ENCODE data around the gene SAMM50.

DNA sequence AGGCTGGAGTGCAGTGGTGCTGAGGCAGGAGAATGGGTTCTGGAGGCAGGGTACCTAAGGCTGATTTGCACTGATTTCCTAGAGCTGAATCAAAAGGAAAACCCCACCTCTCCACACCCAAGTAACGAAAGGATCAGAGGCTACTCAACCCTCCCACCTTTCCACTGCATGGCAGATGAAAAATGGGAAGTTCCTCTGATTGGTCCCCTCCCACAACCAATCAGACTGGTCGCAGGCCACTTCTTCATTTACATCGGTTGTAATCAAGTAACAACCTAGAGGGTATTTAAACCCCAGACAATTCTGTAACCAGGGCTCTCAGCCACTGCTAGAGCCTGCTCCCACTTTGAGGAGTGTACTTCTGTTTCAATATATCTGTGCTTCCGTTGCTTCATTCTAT is 50.3 kb downstream of the SAMM50 start:
- TF ChIP-seq, protein P1, sequence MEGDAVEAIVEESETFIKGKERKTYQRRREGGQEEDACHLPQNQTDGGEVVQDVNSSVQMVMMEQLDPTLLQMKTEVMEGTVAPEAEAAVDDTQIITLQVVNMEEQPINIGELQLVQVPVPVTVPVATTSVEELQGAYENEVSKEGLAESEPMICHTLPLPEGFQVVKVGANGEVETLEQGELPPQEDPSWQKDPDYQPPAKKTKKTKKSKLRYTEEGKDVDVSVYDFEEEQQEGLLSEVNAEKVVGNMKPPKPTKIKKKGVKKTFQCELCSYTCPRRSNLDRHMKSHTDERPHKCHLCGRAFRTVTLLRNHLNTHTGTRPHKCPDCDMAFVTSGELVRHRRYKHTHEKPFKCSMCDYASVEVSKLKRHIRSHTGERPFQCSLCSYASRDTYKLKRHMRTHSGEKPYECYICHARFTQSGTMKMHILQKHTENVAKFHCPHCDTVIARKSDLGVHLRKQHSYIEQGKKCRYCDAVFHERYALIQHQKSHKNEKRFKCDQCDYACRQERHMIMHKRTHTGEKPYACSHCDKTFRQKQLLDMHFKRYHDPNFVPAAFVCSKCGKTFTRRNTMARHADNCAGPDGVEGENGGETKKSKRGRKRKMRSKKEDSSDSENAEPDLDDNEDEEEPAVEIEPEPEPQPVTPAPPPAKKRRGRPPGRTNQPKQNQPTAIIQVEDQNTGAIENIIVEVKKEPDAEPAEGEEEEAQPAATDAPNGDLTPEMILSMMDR (IDR thresholded peaks at IDR 0.05) = no peak
- no peak for TF ChIP-seq POLR2A (IDR thresholded peaks at IDR 0.05)
- TF ChIP-seq EP300 (IDR thresholded peaks at IDR 0.05) = no peak
